NOMO-1 treated with dmso at 0.1 percent for 144 hours (cell line): ENCODE results near the gene CST4.
"Not testable (repeated sequence)": the region's sequence is repeated elsewhere in the genome, so short reads cannot be mapped to it uniquely, and the experiment has no call there.

Experiments used
- DNase-seq: peaks from one replicate; lab custom pipeline; 2025; ENCODE audit not compliant: unreplicated experiment; lab: John Stamatoyannopoulos, UW

The CST4 gene

DNA sequence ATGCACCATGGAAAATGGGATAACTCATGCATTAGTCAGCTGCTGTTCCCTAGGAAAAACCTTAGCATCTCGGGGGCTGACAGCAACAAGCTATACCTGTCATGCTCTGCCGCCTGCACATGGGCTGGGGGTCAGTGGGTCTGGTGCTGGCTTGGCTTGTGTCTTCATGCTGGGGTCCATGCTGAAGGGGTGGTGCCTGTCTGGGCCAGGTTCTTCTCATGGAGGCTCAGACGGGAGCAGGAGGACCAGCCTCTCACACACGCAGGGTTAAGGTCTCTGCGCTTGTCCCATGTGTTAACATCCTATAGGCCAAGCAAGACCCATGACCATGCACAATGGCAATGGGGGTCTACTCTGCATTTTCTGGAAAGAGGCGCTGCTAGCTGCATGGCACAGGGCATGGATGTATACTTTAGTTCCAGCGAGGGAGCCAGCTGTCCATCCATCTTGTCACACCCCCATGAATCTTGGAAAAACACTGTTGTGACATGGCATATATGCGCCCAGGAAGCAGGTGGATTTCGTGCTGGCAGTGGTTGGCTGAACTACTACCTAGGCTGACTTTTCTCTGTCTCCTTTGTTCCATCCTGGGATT lies 26.5 kb downstream of the CST4 start:
- DNase-seq: no peak

GRCh38 chr20:23661002-23661429 lies 27.8 kb downstream of the CST4 start:
- no peak for DNase-seq

- no peak for DNase-seq
These were observed 28.6 kb downstream of the CST4 start for GRCh38 chr20:23659989-23660837.

DNA sequence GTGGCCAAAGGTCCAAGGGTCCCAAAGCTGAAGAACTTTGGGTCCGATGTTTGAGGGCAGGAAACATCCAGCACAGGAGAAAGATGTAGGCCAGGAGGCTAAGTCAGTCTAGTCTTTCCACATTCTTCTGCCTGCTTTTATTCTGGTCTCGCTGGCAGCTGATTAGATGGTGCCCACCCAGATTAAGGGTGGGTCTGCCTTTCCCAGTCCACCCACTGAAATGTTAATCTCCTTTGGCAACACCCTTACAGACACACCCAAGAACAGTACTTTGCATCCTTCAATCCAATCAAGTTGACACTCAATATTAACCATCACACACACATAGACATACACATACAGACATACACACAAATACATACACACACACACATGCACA lies 29.2 kb downstream of the CST4 start:
- not testable (repeated sequence) for DNase-seq

- no peak for DNase-seq
These were observed 29.7 kb downstream of the CST4 start for GRCh38 chr20:23658989-23659609.

- no peak for DNase-seq
These were observed 30.5 kb downstream of the CST4 start for GRCh38 chr20:23658336-23658735.

DNA sequence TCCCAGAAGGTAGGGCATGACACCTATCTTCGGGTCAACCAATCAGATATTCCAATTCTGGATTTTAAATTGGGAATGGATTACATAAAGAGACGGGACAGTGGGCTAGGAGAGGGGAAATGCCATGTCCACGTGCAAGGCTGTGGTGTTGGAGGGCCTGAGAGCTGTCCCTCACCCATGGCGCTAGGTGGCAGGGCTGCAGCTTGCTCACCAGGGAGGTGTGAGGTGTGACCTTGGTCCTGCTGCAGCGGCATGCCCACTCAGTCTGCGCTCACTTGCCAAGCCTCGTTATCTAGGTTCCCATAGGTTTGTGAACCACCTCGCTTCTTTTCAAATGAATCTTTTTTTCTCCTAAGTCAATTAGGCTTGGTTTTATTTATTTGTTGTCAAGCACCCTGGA lies 31.6 kb downstream of the CST4 start:
- no peak for DNase-seq

GRCh38 chr20:23656372-23656771 lies 32.5 kb downstream of the CST4 start:
- DNase-seq: no peak

DNA sequence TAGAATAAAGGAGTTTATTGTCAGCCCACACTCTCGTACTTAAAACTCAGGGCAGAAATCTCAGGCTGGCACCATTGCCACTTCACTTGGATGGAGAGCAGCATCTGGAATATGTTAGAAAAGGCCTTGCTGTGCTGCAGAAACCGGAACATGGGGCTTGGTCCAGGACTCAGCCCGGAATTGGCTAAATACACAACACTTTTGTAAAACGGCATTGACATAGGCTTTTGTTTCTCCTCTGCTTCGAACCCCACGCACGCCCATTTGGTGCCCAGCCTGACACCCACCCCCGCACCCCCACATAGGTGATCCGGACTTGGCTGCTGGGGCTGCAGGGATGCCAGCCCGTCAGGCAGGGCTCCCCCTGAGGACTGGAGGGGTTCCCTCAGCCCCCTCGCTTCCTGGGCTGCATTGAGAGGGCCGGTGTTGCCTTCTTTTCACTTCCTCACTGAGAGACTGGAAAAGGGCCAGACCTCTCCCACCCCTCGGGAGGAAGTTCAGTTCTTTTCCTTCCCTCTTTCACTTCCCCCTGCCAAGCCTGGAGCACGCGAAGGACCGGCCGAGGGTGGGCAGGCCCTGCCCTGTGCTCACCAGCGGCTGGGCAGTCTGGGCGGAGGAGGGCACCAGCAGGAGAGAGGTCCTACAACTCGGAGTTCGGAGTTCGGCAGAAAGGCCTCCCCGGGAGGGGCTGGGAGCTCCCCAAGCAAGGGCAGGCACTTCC lies 33.2 kb downstream of the CST4 start:
- DNase-seq: peak; percentile 72

- DNase-seq: no peak
These were observed 34.1 kb downstream of the CST4 start for GRCh38 chr20:23654717-23655116.

- DNase-seq: no peak
These were observed 34.8 kb downstream of the CST4 start for GRCh38 chr20:23654000-23654399.

- no peak for DNase-seq
These were observed 35.4 kb downstream of the CST4 start for GRCh38 chr20:23653400-23653938.

GRCh38 chr20:23652926-23653325 lies 35.9 kb downstream of the CST4 start:
- no peak for DNase-seq

- DNase-seq: no peak
These were observed 36.5 kb downstream of the CST4 start for GRCh38 chr20:23652371-23652770.

GRCh38 chr20:23651117-23651516 lies 37.7 kb downstream of the CST4 start:
- DNase-seq: no peak

- DNase-seq: no peak
These were observed 38.9 kb downstream of the CST4 start for GRCh38 chr20:23649830-23650417.

- DNase-seq: no peak
These were observed 39.6 kb downstream of the CST4 start for GRCh38 chr20:23649242-23649641.

- no peak for DNase-seq
These were observed 41.5 kb downstream of the CST4 start for GRCh38 chr20:23647346-23647745.

GRCh38 chr20:23646106-23646873 lies 42.5 kb downstream of the CST4 start:
- DNase-seq: peak; percentile 29

- DNase-seq: no peak
These were observed 43.3 kb downstream of the CST4 start for GRCh38 chr20:23645575-23645974.
